ENCODE measurements around the gene CSNK2B.

Gene CSNK2B

GRCh38 chr6:31636698-31637596 is 28.9 kb upstream of the CSNK2B start:
- TF ChIP-seq, protein P1, sequence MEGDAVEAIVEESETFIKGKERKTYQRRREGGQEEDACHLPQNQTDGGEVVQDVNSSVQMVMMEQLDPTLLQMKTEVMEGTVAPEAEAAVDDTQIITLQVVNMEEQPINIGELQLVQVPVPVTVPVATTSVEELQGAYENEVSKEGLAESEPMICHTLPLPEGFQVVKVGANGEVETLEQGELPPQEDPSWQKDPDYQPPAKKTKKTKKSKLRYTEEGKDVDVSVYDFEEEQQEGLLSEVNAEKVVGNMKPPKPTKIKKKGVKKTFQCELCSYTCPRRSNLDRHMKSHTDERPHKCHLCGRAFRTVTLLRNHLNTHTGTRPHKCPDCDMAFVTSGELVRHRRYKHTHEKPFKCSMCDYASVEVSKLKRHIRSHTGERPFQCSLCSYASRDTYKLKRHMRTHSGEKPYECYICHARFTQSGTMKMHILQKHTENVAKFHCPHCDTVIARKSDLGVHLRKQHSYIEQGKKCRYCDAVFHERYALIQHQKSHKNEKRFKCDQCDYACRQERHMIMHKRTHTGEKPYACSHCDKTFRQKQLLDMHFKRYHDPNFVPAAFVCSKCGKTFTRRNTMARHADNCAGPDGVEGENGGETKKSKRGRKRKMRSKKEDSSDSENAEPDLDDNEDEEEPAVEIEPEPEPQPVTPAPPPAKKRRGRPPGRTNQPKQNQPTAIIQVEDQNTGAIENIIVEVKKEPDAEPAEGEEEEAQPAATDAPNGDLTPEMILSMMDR (IDR thresholded peaks at IDR 0.05; ENCODE audit: control insufficient read depth, extremely low read depth, insufficient read depth) = no peak
- DNase-seq (ENCODE audit: low read depth) = no peak
- no peak overlapping the region for H3K4me3 ChIP-seq (ENCODE audit: low read depth, low read length)

DNA sequence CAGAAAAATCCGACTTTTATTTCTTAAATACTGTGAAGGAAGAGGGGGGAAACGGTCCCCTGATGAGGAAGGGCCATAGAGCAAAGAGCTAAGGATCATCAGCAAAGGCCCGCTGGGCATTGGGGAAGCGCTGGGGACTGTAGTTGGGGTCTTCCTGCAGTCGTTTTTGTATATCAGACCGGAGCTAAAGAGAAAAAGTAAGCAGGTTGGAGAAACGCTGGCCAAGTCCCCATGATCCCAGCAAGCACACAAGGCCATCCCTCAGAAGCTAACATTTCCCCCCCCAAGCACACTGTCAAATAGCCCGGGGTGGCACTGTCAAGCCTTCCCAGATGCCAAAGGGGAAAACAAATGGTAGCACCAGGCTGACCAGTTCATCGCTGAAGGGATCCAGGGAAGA is 26.8 kb upstream of the CSNK2B start:
- DNase-seq (ENCODE audit: low read depth) = no peak
- TF ChIP-seq, protein P1 (IDR thresholded peaks at IDR 0.05; ENCODE audit: control insufficient read depth, extremely low read depth, insufficient read depth) = no peak
- H3K4me3 ChIP-seq (ENCODE audit: low read depth, low read length) = no peak overlapping the region

DNA sequence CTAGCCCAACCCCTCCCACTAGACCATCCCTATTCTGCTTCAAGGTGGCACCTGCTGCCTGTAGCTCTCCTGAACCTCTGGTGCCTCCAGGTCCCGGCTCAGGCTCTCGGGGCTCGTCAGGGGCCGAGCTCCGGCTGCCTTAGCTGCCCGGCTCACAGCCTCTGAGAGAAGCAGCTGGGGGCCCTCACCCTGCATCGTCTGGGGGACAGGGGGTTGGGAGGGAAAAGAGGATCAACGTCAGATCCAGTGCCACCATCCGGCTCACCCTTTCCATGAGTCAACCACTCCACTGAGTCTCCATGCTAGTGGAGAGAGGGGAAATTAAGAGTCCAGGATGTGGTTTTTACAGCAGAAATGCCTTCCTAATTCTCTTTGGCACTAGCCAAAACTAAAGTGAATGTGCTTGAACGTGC is 26.4 kb upstream of the CSNK2B start:
- TF ChIP-seq, protein P1 (IDR thresholded peaks at IDR 0.05; ENCODE audit: control insufficient read depth, extremely low read depth, insufficient read depth) = no peak
- no peak for DNase-seq (ENCODE audit: low read depth)

GRCh38 chr6:31640612-31641011 is 25.3 kb upstream of the CSNK2B start:
- H3K4me3 ChIP-seq (ENCODE audit: low read depth, low read length) = no peak overlapping the region
- TF ChIP-seq, protein P1 (IDR thresholded peaks at IDR 0.05; ENCODE audit: control insufficient read depth, extremely low read depth, insufficient read depth) = no peak
- no peak for DNase-seq (ENCODE audit: low read depth)

More for the DNA sequence above, 26.4 kb upstream of the CSNK2B start:
- H3K4me3 ChIP-seq (ENCODE audit: low read depth, low read length) = no peak overlapping the region

DNA sequence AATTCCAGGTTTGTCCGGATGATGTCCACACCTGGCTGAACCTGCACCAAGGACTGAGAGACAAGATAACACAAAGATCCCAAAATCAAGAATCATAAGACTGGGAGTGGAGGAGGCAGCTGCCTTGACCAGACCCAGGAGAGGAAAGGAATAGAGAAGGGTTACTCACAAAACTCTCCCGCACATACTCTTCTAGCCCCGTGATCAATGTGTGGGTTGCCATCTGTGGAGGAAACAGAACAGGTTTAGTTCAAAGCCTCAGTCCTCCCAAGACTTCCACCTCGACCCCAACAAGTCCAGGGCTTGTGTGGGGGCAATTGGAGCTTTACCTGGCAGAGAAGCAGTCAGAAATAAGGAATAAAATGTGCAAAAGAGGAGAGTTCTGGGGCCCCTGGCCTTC is 24.5 kb upstream of the CSNK2B start:
- DNase-seq (ENCODE audit: low read depth) = no peak
- TF ChIP-seq, protein P1 (IDR thresholded peaks at IDR 0.05; ENCODE audit: control insufficient read depth, extremely low read depth, insufficient read depth) = no peak

GRCh38 chr6:31642798-31643570 is 22.9 kb upstream of the CSNK2B start:
- TF ChIP-seq, protein P1 (IDR thresholded peaks at IDR 0.05; ENCODE audit: control insufficient read depth, extremely low read depth, insufficient read depth) = no peak
- no peak for DNase-seq (ENCODE audit: low read depth)
- H3K4me3 ChIP-seq (ENCODE audit: low read depth, low read length) = no peak overlapping the region

More for the DNA sequence above, 24.5 kb upstream of the CSNK2B start:
- no peak overlapping the region for H3K4me3 ChIP-seq (ENCODE audit: low read depth, low read length)

Data from LNCaP clone FGC (cell line).